Measurements from ENCODE around the gene HIGD1B. TPM values are rescaled to one million over a fixed set of nuclear protein-coding genes. Genes with fewer than 3 reads are reported as not detected.
A peak's percentile ranks its signal among the peaks of the same experiment; 100 is the strongest.

The HIGD1B gene
- total RNA-seq, 3 donors from 2014 or later, result not detected

DNA sequence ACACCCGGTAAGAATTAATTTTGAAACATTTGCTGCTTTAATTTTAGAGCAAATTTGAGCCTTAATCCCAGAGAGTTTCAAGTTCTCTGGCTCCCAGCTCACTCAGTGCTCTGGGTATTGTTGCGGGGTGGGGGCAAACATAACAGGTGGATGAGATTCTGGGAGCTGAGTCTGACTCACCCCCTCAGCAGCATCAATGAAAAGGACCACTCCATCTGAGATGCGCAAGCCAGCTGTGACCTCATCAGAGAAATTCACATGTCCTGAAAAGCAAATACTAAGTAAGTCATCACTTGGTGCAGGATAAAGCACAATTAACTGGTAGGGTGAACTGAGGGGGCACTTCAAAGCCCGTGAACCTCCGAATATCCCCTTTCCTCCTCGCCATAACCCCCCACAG lies 31.7 kb downstream of the HIGD1B start:
- Mint-ChIP-seq H3K9me3 (no peaks in the 10 kb centered on the region), H3K36me3 (ENCODE audit: insufficient read depth) (peaks cover 48% of the 10 kb centered on the region), H3K4me1 (ENCODE audit: low read depth) (peaks cover 2% of the 10 kb centered on the region), H3K4me3 (no peak overlapping the region), H3K27me3 (ENCODE audit: low read depth) (no peaks in the 10 kb centered on the region)
- no peak for ATAC-seq
- DNase-seq, result no peak

DNA sequence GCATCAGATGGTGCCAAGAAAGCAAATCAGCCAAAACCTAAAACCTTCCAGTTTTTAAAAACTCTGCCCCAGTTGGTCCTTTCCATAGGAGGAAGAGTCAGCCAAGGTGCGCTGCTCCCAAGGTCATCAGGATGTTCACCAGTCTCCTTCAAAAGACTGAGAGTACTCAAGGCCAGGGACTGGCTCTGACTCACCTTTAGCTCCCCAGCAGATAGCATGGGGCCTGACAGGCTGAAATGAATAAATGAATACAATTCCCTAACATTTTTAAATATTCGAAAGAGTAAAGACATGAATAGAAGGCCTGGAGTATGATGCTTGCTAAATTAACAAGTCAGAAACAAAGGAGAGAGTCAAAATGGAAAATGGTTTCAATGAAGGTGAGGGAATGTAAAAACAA lies 32.4 kb downstream of the HIGD1B start:
- Mint-ChIP-seq H3K4me3 (no peak overlapping the region), H3K9me3 (no peaks in the 10 kb centered on the region), H3K27me3 (ENCODE audit: low read depth) (no peaks in the 10 kb centered on the region), H3K36me3 (ENCODE audit: insufficient read depth) (peaks cover 50% of the 10 kb centered on the region), H3K4me1 (ENCODE audit: low read depth) (peaks cover 2% of the 10 kb centered on the region)
- DNase-seq, result no peak
- ATAC-seq, result no peak

- H3K4me1 Mint-ChIP-seq (ENCODE audit: low read depth), result peaks cover 2% of the 10 kb centered on the region
- peaks cover 50% of the 10 kb centered on the region for H3K36me3 Mint-ChIP-seq (ENCODE audit: insufficient read depth)
- ATAC-seq (no peak), DNase-seq (no peak)
- no peaks in the 10 kb centered on the region for H3K27me3 Mint-ChIP-seq (ENCODE audit: low read depth)
- H3K4me3 Mint-ChIP-seq, result no peak overlapping the region
- no peaks in the 10 kb centered on the region for H3K9me3 Mint-ChIP-seq
Measured at GRCh38 chr17:44881145-44881544, 33.5 kb downstream of the HIGD1B start.

DNA sequence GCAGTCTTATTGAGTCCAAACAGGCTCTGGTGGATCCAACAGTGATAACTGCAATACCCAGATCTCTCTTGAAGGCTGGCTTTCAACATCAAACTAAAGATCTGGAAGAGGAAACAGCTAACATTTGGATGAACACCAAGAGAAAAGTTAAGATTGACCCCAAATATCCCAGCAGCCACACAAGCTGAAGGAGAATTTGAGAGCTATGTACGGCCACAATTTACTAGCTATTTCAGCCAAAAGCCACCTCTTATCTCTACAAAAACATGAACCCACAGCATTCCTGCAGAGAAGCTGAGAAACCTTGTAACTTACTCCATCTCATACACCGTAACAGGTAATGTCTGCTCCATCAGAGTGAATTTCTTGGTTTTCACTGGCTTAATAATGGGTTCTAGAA lies 37.3 kb downstream of the HIGD1B start:
- Mint-ChIP-seq H3K36me3 (ENCODE audit: insufficient read depth) (peaks cover 41% of the 10 kb centered on the region), H3K27me3 (ENCODE audit: low read depth) (no peaks in the 10 kb centered on the region), H3K4me1 (ENCODE audit: low read depth) (peaks cover 9% of the 10 kb centered on the region), H3K4me3 (no peak overlapping the region), H3K9me3 (no peaks in the 10 kb centered on the region)
- ATAC-seq, result no peak
- DNase-seq, result no peak

DNA sequence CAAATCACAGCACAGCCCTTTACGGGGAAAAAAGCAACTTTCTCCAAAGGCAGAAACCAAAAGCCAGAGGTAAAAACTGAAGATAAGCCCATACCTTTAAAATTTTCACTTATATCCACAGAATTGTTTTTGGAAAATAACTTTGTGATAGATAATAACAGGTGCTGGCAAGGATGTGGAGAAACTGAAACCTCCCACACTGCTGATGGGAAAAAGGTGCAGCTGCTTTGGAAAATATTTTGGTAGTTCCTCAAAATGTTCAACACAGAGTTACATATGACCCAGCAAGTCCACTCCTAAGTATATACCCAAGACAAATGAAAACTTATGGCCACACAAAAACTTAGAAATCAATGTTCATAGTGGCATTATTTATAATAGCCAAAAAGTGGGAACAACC lies 39.3 kb downstream of the HIGD1B start:
- Mint-ChIP-seq H3K4me1 (ENCODE audit: low read depth) (peaks cover 16% of the 10 kb centered on the region), H3K36me3 (ENCODE audit: insufficient read depth) (peaks cover 40% of the 10 kb centered on the region), H3K9me3 (no peaks in the 10 kb centered on the region), H3K27me3 (ENCODE audit: low read depth) (no peaks in the 10 kb centered on the region), H3K4me3 (no peak overlapping the region)
- no peak for ATAC-seq
- no peak for DNase-seq

- ATAC-seq (peak; percentile 27 to 28), DNase-seq (no peak)
- Mint-ChIP-seq H3K27me3 (ENCODE audit: low read depth) (no peaks in the 10 kb centered on the region), H3K4me1 (ENCODE audit: low read depth) (peaks cover 18% of the 10 kb centered on the region), H3K36me3 (ENCODE audit: insufficient read depth) (peaks cover 31% of the 10 kb centered on the region), H3K4me3 (no peak overlapping the region), H3K9me3 (no peaks in the 10 kb centered on the region)
Measured at GRCh38 chr17:44887971-44888954, 40.6 kb downstream of the HIGD1B start.

GRCh38 chr17:44889003-44889402 lies 41.3 kb downstream of the HIGD1B start:
- DNase-seq, result no peak
- ATAC-seq, result no peak
- Mint-ChIP-seq H3K27me3 (ENCODE audit: low read depth) (no peaks in the 10 kb centered on the region), H3K4me3 (no peak overlapping the region), H3K4me1 (ENCODE audit: low read depth) (peaks cover 18% of the 10 kb centered on the region), H3K9me3 (no peaks in the 10 kb centered on the region), H3K36me3 (ENCODE audit: insufficient read depth) (peaks cover 28% of the 10 kb centered on the region)

DNA sequence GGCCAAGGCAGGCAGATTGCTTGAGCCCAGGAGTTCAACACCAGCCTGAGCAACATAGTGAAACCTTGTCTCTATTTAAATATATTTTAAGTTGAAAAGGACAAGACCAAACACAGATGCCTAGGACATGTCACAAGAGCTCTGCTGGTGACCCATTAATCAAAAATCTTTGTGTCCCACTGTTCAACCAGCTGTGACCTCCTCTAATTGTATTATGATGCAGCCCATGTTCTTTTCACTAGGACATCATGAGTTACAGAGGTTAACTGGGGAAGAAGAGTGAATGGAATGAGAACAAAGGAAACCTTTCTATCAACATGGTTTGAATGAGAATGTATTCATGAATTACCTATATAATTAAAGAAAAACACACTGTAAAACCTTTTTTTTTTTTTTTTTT lies 44.6 kb downstream of the HIGD1B start:
- Mint-ChIP-seq H3K9me3 (no peaks in the 10 kb centered on the region), H3K4me3 (no peak overlapping the region), H3K27me3 (ENCODE audit: low read depth) (no peaks in the 10 kb centered on the region), H3K4me1 (ENCODE audit: low read depth) (peaks cover 26% of the 10 kb centered on the region), H3K36me3 (ENCODE audit: insufficient read depth) (peaks cover 24% of the 10 kb centered on the region)
- DNase-seq, result no peak
- no peak for ATAC-seq

GRCh38 chr17:44894642-44895041 lies 47.0 kb downstream of the HIGD1B start:
- no peak overlapping the region for H3K4me3 Mint-ChIP-seq
- H3K36me3 Mint-ChIP-seq (ENCODE audit: insufficient read depth), result peaks cover 27% of the 10 kb centered on the region
- ATAC-seq, result no peak
- H3K9me3 Mint-ChIP-seq, result no peaks in the 10 kb centered on the region
- peaks cover 2% of the 10 kb centered on the region for H3K27me3 Mint-ChIP-seq (ENCODE audit: low read depth)
- H3K4me1 Mint-ChIP-seq (ENCODE audit: low read depth), result peaks cover 37% of the 10 kb centered on the region
- DNase-seq, result no peak

DNA sequence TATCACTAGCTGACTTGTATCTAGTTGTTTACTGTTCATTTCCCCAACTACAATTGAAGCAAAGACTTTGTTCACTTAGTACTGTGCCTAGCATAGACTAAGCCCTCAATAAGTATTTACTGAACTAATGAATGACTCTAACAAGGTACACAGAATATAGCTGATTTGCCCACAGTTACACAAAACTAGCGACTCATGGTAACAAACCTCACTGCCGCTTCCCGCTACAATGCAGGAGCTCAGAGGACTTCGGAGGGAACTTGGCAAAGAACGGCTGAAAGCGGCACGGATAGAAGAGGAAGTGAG lies 51.0 kb downstream of the HIGD1B start:
- peaks cover 15% of the 10 kb centered on the region for H3K36me3 Mint-ChIP-seq (ENCODE audit: insufficient read depth)
- H3K4me3 Mint-ChIP-seq, result peak overlapping the region; percentile 91
- no peak for ATAC-seq
- peaks cover 31% of the 10 kb centered on the region for H3K4me1 Mint-ChIP-seq (ENCODE audit: low read depth)
- DNase-seq, result no peak
- peaks cover 3% of the 10 kb centered on the region for H3K27me3 Mint-ChIP-seq (ENCODE audit: low read depth)
- H3K9me3 Mint-ChIP-seq, result no peaks in the 10 kb centered on the region

GRCh38 chr17:44899074-44899782 lies 51.5 kb downstream of the HIGD1B start, which contains the start of gene EFTUD2:
EFTUD2 (minus strand) TSS chr17:44899445; CDS start chr17:44894521, 4,924 bp downstream.
- DNase-seq, result peak; percentile 91
- Mint-ChIP-seq H3K4me3 (peak within 1 kb of the TSS; percentile 91), H3K36me3 (ENCODE audit: insufficient read depth) (peaks cover 15% of the 10 kb centered on the region), H3K9me3 (no peaks in the 10 kb centered on the region), H3K27me3 (ENCODE audit: low read depth) (peaks cover 3% of the 10 kb centered on the region), H3K4me1 (ENCODE audit: low read depth) (peaks cover 31% of the 10 kb centered on the region)
- peak; percentile 92 to 94 for ATAC-seq

Other genes with a start within 250 kb of the HIGD1B start
- under 1 TPM; 0.14 to 0.37 (median 0.35) TPM for gene MEIOC, start 191.4 kb upstream of the HIGD1B start, total RNA-seq
- 10 to 100 TPM; 31.2 to 32.0 (median 31.7) TPM for gene CCDC43, start 158.1 kb upstream of the HIGD1B start, total RNA-seq
- gene DBF4B, start 139.2 kb upstream of the HIGD1B start, total RNA-seq, result 1 to 10 TPM; 6.4 to 9.7 (median 9.1) TPM
- under 1 TPM; 0.38 to 0.50 (median 0.41) TPM for gene ADAM11, start 88.9 kb upstream of the HIGD1B start, total RNA-seq
- 1 to 10 TPM; 3.0 to 4.6 (median 3.8) TPM for gene GJC1, start 17.6 kb upstream of the HIGD1B start, total RNA-seq
- 100 to 1,000 TPM; 257 to 303 (median 269) TPM for gene EFTUD2, start 51.6 kb downstream of the HIGD1B start, total RNA-seq
- gene GFAP, start 67.6 kb downstream of the HIGD1B start, total RNA-seq, result not detected
- 1 to 10 TPM; 2.4 to 4.8 (median 3.7) TPM for gene KIF18B, start 99.9 kb downstream of the HIGD1B start, total RNA-seq
- not detected for gene C1QL1, start 120.4 kb downstream of the HIGD1B start, total RNA-seq
- gene DCAKD, start 203.7 kb downstream of the HIGD1B start, total RNA-seq, result 10 to 100 TPM; 17.3 to 21.1 (median 19.1) TPM
- gene NMT1, start 213.4 kb downstream of the HIGD1B start, total RNA-seq, result 100 to 1,000 TPM; 228 to 255 (median 241) TPM